ENCODE data around the gene INPP1. TPM values are rescaled to one million over a fixed set of nuclear protein-coding genes. Genes with fewer than 3 reads are reported as not detected.

The INPP1 gene
- total RNA-seq, 2 donors from 2014 or later, result 35.3 to 39.2 TPM

DNA sequence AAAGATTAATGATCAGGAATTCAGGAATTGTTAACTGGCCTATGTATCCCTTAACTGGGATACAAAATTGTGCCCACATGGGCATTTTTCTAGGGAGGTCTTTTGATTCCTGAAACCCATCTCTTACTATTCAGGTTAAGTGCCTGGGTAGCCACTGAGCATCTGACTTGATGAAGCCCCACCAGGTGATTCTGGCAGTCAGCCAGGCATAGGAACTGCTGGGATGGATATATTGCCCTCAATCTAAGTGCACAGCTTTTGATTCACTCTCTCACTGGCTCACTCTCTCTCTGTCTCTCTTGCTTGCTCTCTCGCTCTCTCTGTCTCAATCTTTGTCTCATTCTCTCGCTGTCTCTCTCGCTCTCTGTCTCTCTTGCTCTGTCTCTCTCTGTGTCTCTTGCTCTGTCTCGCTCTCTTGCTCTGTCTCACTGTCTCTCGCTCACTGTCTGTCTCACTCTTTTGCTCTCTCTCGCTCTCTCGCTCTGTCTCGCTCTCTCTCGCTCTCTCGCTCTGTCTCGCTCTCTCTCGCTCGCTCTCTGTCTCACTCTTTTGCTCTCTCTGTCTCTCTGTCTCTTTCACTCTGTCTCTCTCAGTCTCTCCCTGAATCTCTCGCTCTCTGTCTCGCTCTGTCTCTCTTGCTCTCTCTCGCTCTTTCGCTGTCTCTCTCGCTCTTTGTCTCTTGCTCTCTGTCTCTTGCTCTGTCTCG, 22.3 kb downstream of the INPP1 start:
- intact Hi-C loops (cut with DNase I), result no loop called here
- H3K36me3 ChIP-seq, result peaks cover 7% of the 10 kb centered on the region
- no peak for DNase-seq
- no peak overlapping the region for H3K4me3 ChIP-seq
- no peaks in the 10 kb centered on the region for H3K27me3 ChIP-seq
- H3K9me3 ChIP-seq, result no peaks in the 10 kb centered on the region
- no peak overlapping the region for H3K9ac ChIP-seq (ENCODE audit: low read depth in 2 of 2, low read length in 2 of 2)
- TF ChIP-seq, protein P1, sequence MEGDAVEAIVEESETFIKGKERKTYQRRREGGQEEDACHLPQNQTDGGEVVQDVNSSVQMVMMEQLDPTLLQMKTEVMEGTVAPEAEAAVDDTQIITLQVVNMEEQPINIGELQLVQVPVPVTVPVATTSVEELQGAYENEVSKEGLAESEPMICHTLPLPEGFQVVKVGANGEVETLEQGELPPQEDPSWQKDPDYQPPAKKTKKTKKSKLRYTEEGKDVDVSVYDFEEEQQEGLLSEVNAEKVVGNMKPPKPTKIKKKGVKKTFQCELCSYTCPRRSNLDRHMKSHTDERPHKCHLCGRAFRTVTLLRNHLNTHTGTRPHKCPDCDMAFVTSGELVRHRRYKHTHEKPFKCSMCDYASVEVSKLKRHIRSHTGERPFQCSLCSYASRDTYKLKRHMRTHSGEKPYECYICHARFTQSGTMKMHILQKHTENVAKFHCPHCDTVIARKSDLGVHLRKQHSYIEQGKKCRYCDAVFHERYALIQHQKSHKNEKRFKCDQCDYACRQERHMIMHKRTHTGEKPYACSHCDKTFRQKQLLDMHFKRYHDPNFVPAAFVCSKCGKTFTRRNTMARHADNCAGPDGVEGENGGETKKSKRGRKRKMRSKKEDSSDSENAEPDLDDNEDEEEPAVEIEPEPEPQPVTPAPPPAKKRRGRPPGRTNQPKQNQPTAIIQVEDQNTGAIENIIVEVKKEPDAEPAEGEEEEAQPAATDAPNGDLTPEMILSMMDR (IDR thresholded peaks at IDR 0.05), result no peak
- H3K27ac ChIP-seq, result no peak overlapping the region
- H3K4me1 ChIP-seq, result no peaks in the 10 kb centered on the region

DNA sequence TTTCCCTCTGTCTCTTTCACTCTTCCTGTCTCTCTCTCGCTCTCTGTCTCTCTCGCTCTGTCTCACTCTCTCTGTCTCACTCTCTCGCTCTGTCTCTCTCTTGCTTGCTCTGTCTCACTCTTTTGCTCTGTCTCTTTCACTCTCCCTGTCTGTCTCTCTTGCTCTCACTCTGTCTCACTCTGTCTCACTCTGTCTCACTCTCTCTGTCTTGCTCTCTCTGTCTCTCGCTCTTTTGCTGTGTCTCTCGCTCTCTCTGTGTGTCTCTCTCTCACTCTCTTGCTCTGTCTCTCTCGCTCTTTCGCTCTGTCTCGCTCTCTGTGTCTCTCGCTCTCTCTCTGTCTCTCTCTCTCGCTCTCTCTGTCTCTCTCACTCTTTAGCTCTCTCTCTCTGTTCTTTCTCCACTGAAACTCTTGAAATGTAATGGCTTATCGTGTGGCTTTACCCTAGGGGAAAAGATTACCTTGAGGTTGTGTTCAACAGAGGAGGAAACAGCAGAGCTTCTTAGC, 22.9 kb downstream of the INPP1 start:
- H3K4me3 ChIP-seq, result no peak overlapping the region
- peaks cover 7% of the 10 kb centered on the region for H3K36me3 ChIP-seq
- H3K9ac ChIP-seq (ENCODE audit: low read depth in 2 of 2, low read length in 2 of 2), result no peak overlapping the region
- H3K4me1 ChIP-seq, result no peaks in the 10 kb centered on the region
- H3K27me3 ChIP-seq, result no peaks in the 10 kb centered on the region
- intact Hi-C loops (cut with DNase I), result no loop called here
- DNase-seq, result no peak
- no peaks in the 10 kb centered on the region for H3K9me3 ChIP-seq
- no peak overlapping the region for H3K27ac ChIP-seq
- TF ChIP-seq, protein P1 (IDR thresholded peaks at IDR 0.05), result no peak

DNA sequence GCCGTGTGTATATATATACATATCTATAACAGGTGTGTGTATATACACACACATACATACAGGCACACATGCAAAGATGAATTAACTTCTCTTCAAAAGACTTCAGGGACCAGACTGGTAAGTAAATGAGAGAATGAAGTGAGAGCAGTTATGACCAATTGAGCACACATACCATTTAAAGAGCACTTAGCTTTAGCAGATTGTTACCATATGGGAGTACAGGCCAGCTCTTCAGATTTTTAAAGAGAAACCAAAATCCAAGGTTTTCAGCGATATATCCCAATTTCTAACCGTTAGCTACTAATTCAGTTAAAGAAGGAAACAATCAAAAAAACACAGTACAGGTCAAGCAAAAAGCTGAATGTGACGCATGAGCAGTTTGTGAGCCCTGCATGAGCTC, 23.7 kb downstream of the INPP1 start:
- Histone ChIP-seq H3K4me3 (no peak overlapping the region), H3K9me3 (no peaks in the 10 kb centered on the region), H3K36me3 (peaks cover 7% of the 10 kb centered on the region)

DNA sequence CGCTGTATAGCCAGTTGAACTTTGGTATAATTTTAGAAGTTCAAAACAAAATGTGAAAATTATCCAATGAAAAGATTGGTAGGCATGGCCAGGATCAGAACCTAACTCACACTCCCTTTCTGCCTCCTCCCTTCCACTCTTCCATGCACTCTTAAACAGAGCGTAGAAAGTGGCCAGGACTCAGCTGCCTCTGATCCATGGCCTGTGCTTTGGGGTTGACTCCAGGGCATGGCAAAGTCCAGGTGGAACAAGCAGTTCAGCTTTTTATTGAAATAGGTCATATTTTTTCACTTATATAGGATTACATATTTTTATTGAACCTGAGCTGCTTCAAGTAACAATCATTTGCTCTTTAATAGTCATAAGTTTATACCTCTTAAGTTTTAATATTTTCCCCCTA, 26.2 kb downstream of the INPP1 start:
- H3K27ac ChIP-seq, result no peak overlapping the region
- no peak for DNase-seq

More for the DNA sequence above, 23.7 kb downstream of the INPP1 start:
- intact Hi-C loops (cut with DNase I), result no loop called here
- Histone ChIP-seq H3K27ac (no peak overlapping the region), H3K27me3 (no peaks in the 10 kb centered on the region), H3K4me1 (no peaks in the 10 kb centered on the region), H3K9ac (ENCODE audit: low read depth in 2 of 2, low read length in 2 of 2) (no peak overlapping the region)
- no peak for DNase-seq
- TF ChIP-seq, protein P1 (IDR thresholded peaks at IDR 0.05), result no peak

DNA sequence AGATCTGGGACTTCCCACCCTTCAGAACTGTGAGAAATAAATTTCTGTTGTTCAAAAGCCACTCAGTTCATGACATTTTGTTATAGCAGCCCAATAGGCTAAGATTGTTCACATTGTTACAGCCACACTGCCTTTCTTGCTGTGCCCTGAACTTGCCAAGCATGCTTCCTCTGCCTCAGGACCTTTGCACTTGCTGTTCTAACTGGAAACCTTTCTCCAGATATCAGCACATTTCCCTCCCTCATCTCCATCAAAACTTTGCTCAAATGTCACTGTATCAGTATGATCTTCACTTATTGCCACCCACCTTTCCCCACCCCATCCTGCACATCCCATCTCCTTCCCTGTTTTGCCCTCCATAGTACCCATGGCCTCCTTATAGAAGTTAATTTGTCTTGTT, 32.7 kb downstream of the INPP1 start:
- Histone ChIP-seq H3K27ac (no peak overlapping the region), H3K9ac (ENCODE audit: low read depth in 2 of 2, low read length in 2 of 2) (no peak overlapping the region)

More for the DNA sequence above, 26.2 kb downstream of the INPP1 start:
- H3K4me1 ChIP-seq, result no peaks in the 10 kb centered on the region
- H3K9ac ChIP-seq (ENCODE audit: low read depth in 2 of 2, low read length in 2 of 2), result no peak overlapping the region
- intact Hi-C loops (cut with DNase I), result loop anchor here (5.0 kb wide), 2 partner anchors 37 to 282 kb away; no protein-coding TSS in a partner anchor
- TF ChIP-seq, protein P1 (IDR thresholded peaks at IDR 0.05), result no peak
- peaks cover 7% of the 10 kb centered on the region for H3K36me3 ChIP-seq
- H3K9me3 ChIP-seq, result no peaks in the 10 kb centered on the region
- H3K4me3 ChIP-seq, result no peak overlapping the region
- no peaks in the 10 kb centered on the region for H3K27me3 ChIP-seq

More for the DNA sequence above, 32.7 kb downstream of the INPP1 start:
- intact Hi-C loops (cut with DNase I), result no loop called here
- Histone ChIP-seq H3K4me1 (no peaks in the 10 kb centered on the region), H3K9me3 (no peaks in the 10 kb centered on the region), H3K27me3 (no peaks in the 10 kb centered on the region), H3K4me3 (no peak overlapping the region), H3K36me3 (no peaks in the 10 kb centered on the region)
- no peak for DNase-seq
- TF ChIP-seq, protein P1 (IDR thresholded peaks at IDR 0.05), result no peak
